Esophagus (tissue), 2 donors: ENCODE measurements around the gene NELFE. TPM values are rescaled to one million over a fixed set of nuclear protein-coding genes. Genes with fewer than 3 reads are reported as not detected.
"Not testable (repeated sequence)": the region's sequence is repeated elsewhere in the genome, so short reads cannot be mapped to it uniquely, and the experiment has no call there.

Experiments
- H3K27ac ChIP-seq, 2 donors: one replicate each; pipeline ENCODE4 v1.5.1; 2013; ENCODE audit warnings: low read depth in 2 of 2, mild to moderate bottlenecking in 2 of 2, inconsistent platforms in 1 of 2, low read length in 1 of 2, moderate library complexity in 1 of 2
- H3K27me3 ChIP-seq, 2 donors: one replicate each; pipeline ENCODE4 v1.6.1; 2013; ENCODE audit warnings: low read length in 2 of 2, control low read depth in 1 of 2, mild to moderate bottlenecking in 1 of 2; ENCODE audit not compliant: insufficient read depth in 2 of 2, control insufficient read depth in 1 of 2
- H3K36me3 ChIP-seq, 2 donors: one replicate each; pipeline ENCODE4 v1.6.1; 2013; ENCODE audit warnings: low read length in 1 of 2; ENCODE audit not compliant: control insufficient read depth in 2 of 2, insufficient read depth in 2 of 2
- H3K4me1 ChIP-seq, 2 donors: one replicate each; pipeline ENCODE4 v1.6.1; 2013; ENCODE audit warnings: low read length in 1 of 2; ENCODE audit not compliant: control insufficient read depth in 2 of 2, insufficient read depth in 2 of 2
- H3K4me3 ChIP-seq, 2 donors: one replicate each; pipeline ENCODE4 v1.5.1; 2013; ENCODE audit warnings: low read length in 2 of 2, mild to moderate bottlenecking in 2 of 2, low read depth in 1 of 2, moderate library complexity in 1 of 2
- H3K9me3 ChIP-seq, 2 donors: one replicate each; pipeline ENCODE4 v1.6.1; 2013; ENCODE audit warnings: mild to moderate bottlenecking in 2 of 2, low read depth in 1 of 2, low read length in 1 of 2, moderate library complexity in 1 of 2; ENCODE audit not compliant: control insufficient read depth in 2 of 2, insufficient read depth in 1 of 2
- WGBS, 2 donors: extraction: QIAGEN DNeasy Blood & Tissue Kit; methylation state at CpG; one replicate each; pipeline ENCODE4 v1.1.7; 2013; 5-methylcytosine and 5-hydroxymethylcytosine counted together
- polyA plus RNA-seq, 2 donors: library from polyadenylated mRNA; stranded (reverse); fragments of 200-250 nt; gene quantifications; one replicate each; pipeline ENCODE4 v1.2.3, GENCODE V29; 2013
- donor health status: healthy with polysubstance abuse.
- donor health status: Bipolar disorder and iron deficiency.

The NELFE gene
- polyA plus RNA-seq, 2 donors: 30.2 to 49.3 TPM

DNA sequence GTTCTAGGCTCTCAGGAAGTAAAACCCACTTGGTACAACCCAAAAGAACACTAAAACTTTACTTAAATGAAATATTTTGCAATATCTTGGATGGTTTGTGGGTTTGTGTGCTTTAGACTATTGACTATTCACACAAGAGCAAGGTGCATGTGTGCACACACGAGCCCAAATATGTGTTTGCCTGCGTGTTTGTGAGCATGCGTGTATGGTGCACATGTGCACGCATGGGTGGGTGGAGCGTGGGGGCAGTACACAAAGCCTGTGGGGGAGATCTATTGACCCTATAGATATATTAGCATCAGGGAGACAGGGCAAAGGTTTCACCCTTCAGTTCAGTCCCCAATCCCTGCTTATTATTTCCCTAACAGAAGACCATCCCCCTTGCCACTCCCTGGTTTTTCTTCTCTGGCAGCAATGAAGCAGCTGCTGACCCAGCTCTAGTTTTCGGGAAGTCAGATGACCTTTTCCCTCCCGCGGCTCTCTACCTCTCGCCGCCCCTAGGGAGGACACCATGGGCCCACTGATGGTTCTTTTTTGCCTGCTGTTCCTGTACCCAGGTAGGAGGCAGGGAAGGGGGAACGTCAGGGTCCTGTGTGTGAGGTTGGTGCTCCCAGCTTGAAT, 31.4 kb downstream of the NELFE start, which contains the start of gene C2:
C2 (plus strand) TSS at position 476 of the 621 bp plus-strand sequence; CDS start at position 512, 36 bp downstream.
- Histone ChIP-seq H3K27ac (no peak within 1 kb of the TSS), H3K4me3 (no peak within 1 kb of the TSS), H3K4me1 (no peaks in the 10 kb centered on the region), H3K9me3 (no peaks in the 10 kb centered on the region), H3K36me3 (no peaks in the 10 kb centered on the region), H3K27me3 (no peaks in the 10 kb centered on the region)
- WGBS, 2 donors: 57 to 68% methylated on average over 11 of the region's 11 CpGs

DNA sequence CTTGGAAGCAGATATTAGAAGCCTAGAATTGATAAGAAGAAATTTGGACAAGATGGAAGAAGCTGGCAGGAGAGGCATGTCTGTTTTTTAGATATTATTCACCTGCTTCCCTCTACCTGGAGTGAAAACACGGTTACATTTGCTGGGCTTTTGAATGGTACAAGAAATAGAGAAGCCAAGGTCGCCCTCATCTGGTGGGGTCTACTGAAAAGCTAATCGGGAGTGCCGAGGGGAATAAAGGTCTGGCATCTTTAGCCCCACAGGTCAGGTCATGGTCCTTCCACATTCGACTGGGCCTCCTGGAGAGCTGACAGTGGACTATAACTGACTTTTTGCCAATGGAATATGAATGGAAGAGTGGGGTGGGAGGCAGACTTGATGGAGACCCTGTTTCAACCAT, 35.8 kb downstream of the NELFE start:
- H3K4me3 ChIP-seq: no peak overlapping the region
- WGBS, 2 donors: 12 to 14% methylated on average over 5 of the region's 5 CpGs
- H3K27ac ChIP-seq: no peak overlapping the region
- no peaks in the 10 kb centered on the region for H3K9me3 ChIP-seq
- no peaks in the 10 kb centered on the region for H3K36me3 ChIP-seq
- H3K4me1 ChIP-seq: peaks cover 0 to 4% of the 10 kb centered on the region in 2 donors
- H3K27me3 ChIP-seq: no peaks in the 10 kb centered on the region

DNA sequence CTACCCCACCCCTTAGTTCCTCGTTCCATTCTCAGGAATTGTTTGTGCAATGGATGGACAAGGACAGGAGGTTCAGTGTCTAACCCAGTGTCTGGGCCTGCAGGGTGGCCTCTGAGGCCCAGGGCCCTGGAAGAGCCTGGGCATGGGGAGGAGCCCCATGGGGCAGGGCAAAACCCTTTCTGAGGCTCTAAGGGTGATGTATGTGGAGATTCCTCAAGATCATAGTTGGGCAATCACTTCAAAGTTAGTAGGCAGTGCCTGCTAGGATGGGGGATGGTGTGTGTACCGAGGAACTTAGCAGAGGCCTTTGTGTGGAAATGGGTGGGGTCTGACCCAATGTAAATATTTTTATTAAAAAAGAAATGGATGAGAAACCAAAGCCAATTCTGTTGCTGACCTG, 38.0 kb downstream of the NELFE start:
- Histone ChIP-seq H3K4me3 (no peak overlapping the region), H3K27me3 (no peaks in the 10 kb centered on the region), H3K4me1 (peaks cover 0 to 4% of the 10 kb centered on the region in 2 donors), H3K36me3 (no peaks in the 10 kb centered on the region), H3K9me3 (no peaks in the 10 kb centered on the region), H3K27ac (peak overlapping the region; percentile 14 to 78)
- 55 to 72% methylated on average over 2 of the region's 2 CpGs for WGBS, 2 donors

DNA sequence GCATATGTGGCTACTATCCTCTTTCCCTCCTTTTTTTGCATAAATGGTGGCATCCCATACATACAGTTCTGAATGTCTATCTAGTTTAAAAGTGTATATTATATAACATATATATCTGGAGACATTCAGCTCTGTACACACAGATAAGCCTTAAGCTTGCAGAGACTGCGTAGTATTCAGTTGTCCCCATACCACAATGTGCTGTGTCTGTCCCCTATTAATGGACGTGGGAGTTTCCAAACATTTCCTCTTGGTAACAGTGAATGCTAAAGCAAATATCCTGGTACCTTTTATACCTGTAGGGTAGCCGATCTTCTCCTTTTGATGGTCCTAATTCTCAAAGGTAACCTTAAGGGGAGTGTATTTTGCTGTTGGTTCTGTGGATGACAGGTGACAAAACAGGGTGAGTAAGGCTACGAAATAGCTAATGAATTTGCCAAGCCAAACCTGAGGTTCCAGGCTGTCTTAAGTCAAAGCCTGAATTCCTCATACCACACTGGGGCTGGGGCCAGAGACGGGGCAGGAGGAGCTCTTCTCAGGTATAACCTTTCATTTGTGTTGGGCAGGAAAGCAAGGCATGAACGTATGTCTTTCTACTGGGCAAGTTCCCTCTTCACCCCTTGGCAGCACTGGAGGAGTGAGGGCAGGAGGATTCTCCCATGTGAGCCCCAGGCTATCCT, 39.0 kb downstream of the NELFE start:
- WGBS, 2 donors: 63 to 71% methylated on average over 6 of the region's 6 CpGs
- Histone ChIP-seq H3K9me3 (no peaks in the 10 kb centered on the region), H3K27ac (peak overlapping the region; percentile 63 to 78), H3K27me3 (no peaks in the 10 kb centered on the region), H3K36me3 (no peaks in the 10 kb centered on the region), H3K4me3 (no peak overlapping the region), H3K4me1 (peaks cover 0 to 4% of the 10 kb centered on the region in 2 donors)

DNA sequence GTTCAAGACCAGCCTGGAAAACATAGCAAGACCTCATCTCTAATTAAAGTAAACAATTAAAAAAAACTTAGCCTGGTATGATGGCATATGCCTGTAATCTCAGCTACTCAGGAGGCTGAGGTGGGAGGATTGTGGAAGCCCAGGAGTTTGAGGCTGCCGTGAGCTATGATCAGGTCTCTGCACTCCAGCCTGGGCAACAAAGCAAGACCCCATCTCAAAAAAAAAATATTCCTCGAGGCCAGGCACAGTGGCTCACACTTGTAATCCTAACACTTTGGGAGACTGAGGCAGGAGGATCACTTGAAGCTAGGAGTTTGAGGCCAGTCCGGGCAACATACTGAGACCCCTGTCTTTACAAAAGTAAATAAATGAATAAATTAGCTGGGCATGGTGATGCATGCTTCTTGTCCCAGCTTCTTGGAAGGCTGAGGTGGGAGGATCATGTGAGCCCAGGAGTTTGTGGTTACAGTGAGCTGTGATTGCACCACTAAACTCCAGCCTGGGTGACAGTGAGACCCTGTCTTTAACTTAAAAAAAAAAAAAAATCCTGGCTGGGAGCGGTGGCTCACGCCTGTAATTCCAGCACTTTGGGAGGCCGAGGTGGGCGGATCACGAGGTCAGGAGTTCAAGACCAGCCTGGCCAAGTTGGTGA, 40.6 kb downstream of the NELFE start:
- H3K4me1 ChIP-seq: peaks cover 0 to 4% of the 10 kb centered on the region in 2 donors
- WGBS, 2 donors: 72 to 89% methylated on average over 8 of the region's 8 CpGs
- H3K9me3 ChIP-seq: no peaks in the 10 kb centered on the region
- no peak overlapping the region for H3K27ac ChIP-seq
- H3K4me3 ChIP-seq: no peak overlapping the region
- no peaks in the 10 kb centered on the region for H3K27me3 ChIP-seq
- no peaks in the 10 kb centered on the region for H3K36me3 ChIP-seq

DNA sequence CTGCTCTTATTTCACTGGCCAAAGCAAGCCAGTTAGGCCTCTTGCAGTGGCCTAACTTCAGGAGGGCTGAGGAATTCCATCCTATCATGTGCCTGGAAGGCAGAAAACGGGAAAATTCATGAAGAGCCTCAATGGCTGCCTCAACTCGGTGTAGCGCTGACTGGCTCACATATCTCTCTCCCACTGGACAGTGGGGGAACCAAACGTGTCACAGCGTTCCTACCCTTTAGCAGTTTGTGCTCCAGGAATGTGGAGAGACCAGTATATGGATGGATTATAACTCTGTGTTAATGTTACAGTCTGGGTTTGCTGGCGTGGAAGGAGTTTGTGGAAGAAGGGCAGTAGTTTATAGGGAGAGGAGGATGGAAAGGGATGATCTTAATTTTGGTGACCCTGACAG, 43.0 kb downstream of the NELFE start:
- Histone ChIP-seq H3K9me3 (no peaks in the 10 kb centered on the region), H3K27me3 (no peaks in the 10 kb centered on the region), H3K4me3 (no peak overlapping the region), H3K4me1 (peaks cover 0 to 4% of the 10 kb centered on the region in 2 donors), H3K36me3 (no peaks in the 10 kb centered on the region), H3K27ac (no peak overlapping the region)
- WGBS, 2 donors: 78 to 82% methylated on average over 6 of the region's 6 CpGs

DNA sequence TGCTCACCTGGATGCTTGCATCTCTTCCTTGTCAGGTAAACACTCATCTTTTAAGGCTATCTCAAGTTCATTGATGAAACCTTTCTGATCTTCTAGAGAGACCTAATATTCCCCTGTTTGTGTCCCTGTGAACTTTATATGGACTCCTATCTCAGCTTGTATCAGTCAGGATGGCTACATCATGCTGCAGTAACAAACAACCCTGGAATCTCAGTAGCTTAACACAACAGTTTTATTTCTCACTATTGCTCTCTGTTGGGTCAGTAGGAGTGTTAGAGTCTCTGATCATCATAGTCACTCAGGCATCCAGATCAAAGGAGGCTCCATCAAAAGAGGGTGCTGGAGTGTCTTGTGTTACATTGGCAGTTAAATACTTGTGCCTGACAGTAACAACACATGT, 43.4 kb downstream of the NELFE start:
- Histone ChIP-seq H3K27me3 (no peaks in the 10 kb centered on the region), H3K4me1 (no peaks in the 10 kb centered on the region), H3K4me3 (no peak overlapping the region), H3K36me3 (no peaks in the 10 kb centered on the region), H3K9me3 (no peaks in the 10 kb centered on the region), H3K27ac (no peak overlapping the region)

DNA sequence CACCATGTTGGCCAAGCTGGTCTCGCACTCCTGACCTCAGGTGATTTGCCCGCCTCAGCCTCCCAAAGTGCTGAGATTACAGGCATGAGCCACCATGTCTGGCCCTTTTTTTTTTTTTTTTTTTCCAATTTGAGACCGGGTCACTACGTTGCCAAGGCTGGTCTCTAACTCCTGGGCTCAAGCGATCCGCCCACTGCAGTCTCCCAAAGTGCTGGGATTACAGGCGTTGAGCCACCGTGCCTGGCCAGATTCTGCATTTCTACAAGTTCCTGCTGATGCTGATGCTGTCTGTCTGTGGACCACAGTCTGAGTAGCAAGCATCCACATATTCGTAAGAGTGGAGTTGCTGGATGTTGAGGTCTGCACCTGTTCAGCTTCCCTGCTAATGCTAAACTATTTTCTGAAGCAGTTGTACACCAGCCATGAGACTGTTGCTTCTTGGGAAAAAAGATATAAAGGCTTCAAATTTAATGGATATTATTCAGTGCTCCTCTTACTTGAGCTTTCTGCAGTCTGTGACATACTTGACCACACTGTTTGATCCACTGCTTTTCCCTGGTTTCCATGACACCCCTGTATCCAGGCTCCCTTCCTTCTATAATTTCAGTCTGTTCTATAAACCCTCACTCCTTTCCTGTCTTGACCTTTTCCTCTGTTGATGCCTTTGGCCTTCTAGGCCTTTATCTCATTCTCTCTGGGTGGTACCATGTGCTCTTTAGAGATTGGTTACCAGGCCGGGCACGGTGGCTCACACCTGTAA, 46.8 kb downstream of the NELFE start:
- H3K9me3 ChIP-seq: no peaks in the 10 kb centered on the region
- H3K27me3 ChIP-seq: no peaks in the 10 kb centered on the region
- H3K27ac ChIP-seq: no peak overlapping the region
- H3K4me1 ChIP-seq: no peaks in the 10 kb centered on the region
- WGBS, 2 donors: 75 to 78% methylated on average over 11 of the region's 11 CpGs
- no peak overlapping the region for H3K4me3 ChIP-seq
- no peaks in the 10 kb centered on the region for H3K36me3 ChIP-seq

DNA sequence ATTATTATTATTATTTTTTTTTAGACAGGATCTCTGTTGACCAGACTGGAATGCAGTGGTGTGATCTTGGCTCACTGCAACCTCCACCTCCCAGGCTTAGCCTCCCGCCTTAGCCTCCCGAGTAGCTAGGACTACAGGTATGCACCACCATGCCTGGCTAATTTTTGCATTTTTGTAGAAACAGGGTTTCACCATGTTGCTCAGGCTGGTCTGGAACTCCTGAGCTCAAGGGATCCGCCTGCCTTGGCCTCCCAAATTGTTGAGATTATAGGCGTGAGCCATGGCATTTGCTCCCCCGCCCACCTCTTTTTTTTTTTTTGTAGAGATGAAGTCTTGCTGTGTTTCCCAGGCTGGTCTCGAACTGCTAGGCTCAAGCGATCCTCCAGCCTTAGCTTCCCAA, 49.5 kb downstream of the NELFE start:
- H3K27me3 ChIP-seq, H3K4me1 ChIP-seq, H3K9me3 ChIP-seq, H3K27ac ChIP-seq, H3K36me3 ChIP-seq, H3K4me3 ChIP-seq: not testable (repeated sequence)
- WGBS, 2 donors: 75 to 81% methylated on average over 7 of the region's 7 CpGs
